ENCODE data around the gene ELP5.

DNA sequence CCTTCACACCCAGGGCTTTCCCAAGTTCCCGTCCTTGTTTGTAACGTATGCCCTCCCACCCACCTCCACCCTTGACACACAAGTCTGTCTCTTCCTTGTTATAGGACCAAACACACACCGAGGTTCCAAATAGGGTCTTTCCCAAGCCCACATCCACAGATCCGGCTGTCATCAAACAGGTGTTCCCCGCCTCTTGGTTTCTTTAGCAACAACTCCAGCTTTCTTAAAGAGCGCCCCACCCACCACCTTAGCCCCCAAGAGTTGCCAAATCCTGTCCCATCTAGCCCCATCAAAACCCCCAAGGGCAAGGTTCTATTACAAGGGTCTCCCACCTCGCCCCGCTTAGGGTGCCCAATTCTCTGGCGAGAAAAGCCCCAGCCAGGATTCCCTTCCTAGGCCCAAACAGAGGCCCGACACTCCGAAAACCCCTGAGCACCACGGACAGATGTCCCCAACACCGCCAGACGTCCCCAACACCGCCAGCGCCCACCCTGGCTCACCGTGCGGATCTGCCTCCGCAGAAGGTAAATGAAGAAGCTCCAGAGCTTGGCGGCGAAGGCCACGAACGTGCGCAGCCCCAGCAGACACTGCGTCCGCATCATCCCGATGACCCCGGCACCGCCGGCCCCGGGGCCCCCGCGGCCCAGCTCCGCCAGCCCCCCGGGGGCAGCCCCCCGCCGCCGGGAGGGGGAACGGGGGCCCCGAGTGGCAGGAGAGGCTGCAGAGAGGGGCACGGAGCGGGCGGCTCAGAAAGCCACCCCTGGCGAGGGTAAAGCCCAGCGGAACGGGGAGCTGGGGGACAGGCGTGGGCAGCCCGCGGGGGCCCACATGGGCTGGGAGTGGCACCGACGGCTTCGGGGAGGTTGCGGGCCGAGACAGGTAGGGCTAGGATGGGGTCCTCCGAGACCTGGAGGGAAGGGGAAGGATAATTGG, 1.1 kb upstream of the ELP5 start:
- TF ChIP-seq ZC3H10 (CRISPR knock-in tag; IDR thresholded peaks at IDR 0.05) (no peak), ZNF8 (CRISPR knock-in tag; IDR thresholded peaks at IDR 0.05) (no peak), OSR1 (CRISPR knock-in tag; IDR thresholded peaks at IDR 0.05) (no peak), ZNF565 (CRISPR knock-in tag; conservative IDR thresholded peaks at IDR 0.05; ENCODE audit: low read depth) (no peak), TCF4 (CRISPR knock-in tag; IDR thresholded peaks at IDR 0.05; ENCODE audit: borderline replicate concordance) (no peak), BACH2 (CRISPR knock-in tag; IDR thresholded peaks at IDR 0.05; ENCODE audit: borderline replicate concordance) (no peak)
- TF ChIP-seq, protein P1, sequence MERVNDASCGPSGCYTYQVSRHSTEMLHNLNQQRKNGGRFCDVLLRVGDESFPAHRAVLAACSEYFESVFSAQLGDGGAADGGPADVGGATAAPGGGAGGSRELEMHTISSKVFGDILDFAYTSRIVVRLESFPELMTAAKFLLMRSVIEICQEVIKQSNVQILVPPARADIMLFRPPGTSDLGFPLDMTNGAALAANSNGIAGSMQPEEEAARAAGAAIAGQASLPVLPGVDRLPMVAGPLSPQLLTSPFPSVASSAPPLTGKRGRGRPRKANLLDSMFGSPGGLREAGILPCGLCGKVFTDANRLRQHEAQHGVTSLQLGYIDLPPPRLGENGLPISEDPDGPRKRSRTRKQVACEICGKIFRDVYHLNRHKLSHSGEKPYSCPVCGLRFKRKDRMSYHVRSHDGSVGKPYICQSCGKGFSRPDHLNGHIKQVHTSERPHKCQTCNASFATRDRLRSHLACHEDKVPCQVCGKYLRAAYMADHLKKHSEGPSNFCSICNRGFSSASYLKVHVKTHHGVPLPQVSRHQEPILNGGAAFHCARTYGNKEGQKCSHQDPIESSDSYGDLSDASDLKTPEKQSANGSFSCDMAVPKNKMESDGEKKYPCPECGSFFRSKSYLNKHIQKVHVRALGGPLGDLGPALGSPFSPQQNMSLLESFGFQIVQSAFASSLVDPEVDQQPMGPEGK (CRISPR knock-in tag; IDR thresholded peaks at IDR 0.05; ENCODE audit: borderline replicate concordance), result no peak

Data from SK-N-SH treated with all-trans-retinoic acid at 6 μM for 48 hours (cell line).